A549 (cell line): ENCODE data around the gene RTN4RL2.

Experiments used
- KDM5A ChIP-seq: fragments of 200-600 bp; sonication (generic); IDR thresholded peaks from 2 replicates; pipeline ENCODE4 v1.6.1; 2016; ENCODE audit warnings: antibody characterized with exemption, mild to moderate bottlenecking
- TF ChIP-seq, protein P1 (sequence below): fragments of >200 bp; sonication (Bioruptor Twin); formaldehyde crosslinking; IDR thresholded peaks from 3 replicates; pipeline ENCODE4 v1.5.1; 2016

DNA sequence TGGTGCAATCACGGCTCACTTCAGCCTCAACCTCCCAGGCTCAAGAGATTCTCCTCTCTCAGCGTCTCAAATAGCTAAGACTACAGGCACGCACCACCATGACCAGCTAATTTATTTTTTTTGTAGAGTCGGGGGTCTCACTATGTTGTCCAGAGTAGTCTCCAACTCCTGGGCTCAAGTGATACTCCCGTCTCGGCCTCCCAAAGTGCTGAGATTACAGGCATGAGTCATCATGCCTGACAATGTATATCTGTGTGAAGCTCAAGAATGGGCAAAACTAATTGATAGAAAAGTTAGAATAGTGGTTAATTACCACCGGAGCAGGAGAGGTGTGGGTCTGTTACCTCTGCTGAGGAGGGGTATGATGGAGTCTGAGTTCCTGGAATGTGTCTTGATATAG is 24.3 kb upstream of the RTN4RL2 start:
- no peak for TF ChIP-seq KDM5A
- TF ChIP-seq, protein P1, sequence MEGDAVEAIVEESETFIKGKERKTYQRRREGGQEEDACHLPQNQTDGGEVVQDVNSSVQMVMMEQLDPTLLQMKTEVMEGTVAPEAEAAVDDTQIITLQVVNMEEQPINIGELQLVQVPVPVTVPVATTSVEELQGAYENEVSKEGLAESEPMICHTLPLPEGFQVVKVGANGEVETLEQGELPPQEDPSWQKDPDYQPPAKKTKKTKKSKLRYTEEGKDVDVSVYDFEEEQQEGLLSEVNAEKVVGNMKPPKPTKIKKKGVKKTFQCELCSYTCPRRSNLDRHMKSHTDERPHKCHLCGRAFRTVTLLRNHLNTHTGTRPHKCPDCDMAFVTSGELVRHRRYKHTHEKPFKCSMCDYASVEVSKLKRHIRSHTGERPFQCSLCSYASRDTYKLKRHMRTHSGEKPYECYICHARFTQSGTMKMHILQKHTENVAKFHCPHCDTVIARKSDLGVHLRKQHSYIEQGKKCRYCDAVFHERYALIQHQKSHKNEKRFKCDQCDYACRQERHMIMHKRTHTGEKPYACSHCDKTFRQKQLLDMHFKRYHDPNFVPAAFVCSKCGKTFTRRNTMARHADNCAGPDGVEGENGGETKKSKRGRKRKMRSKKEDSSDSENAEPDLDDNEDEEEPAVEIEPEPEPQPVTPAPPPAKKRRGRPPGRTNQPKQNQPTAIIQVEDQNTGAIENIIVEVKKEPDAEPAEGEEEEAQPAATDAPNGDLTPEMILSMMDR, result no peak
